Lung (tissue), 12 donors: ENCODE measurements around the gene LHX2. TPM values are rescaled to one million over a fixed set of nuclear protein-coding genes. Genes with fewer than 3 reads are reported as not detected.

Experiments used
- ATAC-seq: fragments of 200-7000 bp; cut with Tn5 transposase; one replicate; pipeline ENCODE4 v1.9.1; 2020; ENCODE audit warnings: moderate number of reproducible peaks; ENCODE audit not compliant: insufficient read depth, low FRiP score
- DNase-seq, 3 donors: peaks; one replicate each; pipeline ENCODE4 v3.0.0-alpha.2; 2013 to 2017
- H3K27ac ChIP-seq, 2 donors: one replicate each; pipeline ENCODE4 v1.5.1; 2013; ENCODE audit warnings: mild to moderate bottlenecking in 2 of 2, moderate library complexity in 2 of 2, control low read depth in 1 of 2, inconsistent platforms in 1 of 2, low read depth in 1 of 2, low read length in 1 of 2
- H3K27me3 ChIP-seq, 3 donors: one replicate each; pipeline ENCODE4 v1.5.1; 2013; ENCODE audit warnings: low read length in 2 of 3; ENCODE audit not compliant: control insufficient read depth in 3 of 3, insufficient read depth in 3 of 3
- H3K36me3 ChIP-seq, 4 donors: one replicate each; pipeline ENCODE4 v1.5.1; 2013; ENCODE audit warnings: low read length in 4 of 4, mild to moderate bottlenecking in 1 of 4, moderate library complexity in 1 of 4; ENCODE audit not compliant: control insufficient read depth in 4 of 4, insufficient read depth in 4 of 4
- H3K4me1 ChIP-seq, 5 donors: one replicate each; pipeline ENCODE4 v1.5.1; 2013; ENCODE audit warnings: low read length in 5 of 5, mild to moderate bottlenecking in 2 of 5, moderate library complexity in 1 of 5; ENCODE audit not compliant: control insufficient read depth in 5 of 5, insufficient read depth in 5 of 5
- H3K4me3 ChIP-seq: one replicate; pipeline ENCODE4 v1.5.1; 2013; ENCODE audit warnings: mild to moderate bottlenecking, control low read depth, moderate library complexity
- H3K9ac ChIP-seq, 2 donors: one replicate each; pipeline ENCODE4 v1.5.1; 2013; ENCODE audit warnings: low read length in 2 of 2, control low read depth in 1 of 2; ENCODE audit not compliant: insufficient read depth in 1 of 2
- H3K9me3 ChIP-seq, 4 donors: one replicate each; pipeline ENCODE4 v1.5.1; 2013; ENCODE audit warnings: low read length in 3 of 4, mild to moderate bottlenecking in 1 of 4, moderate library complexity in 1 of 4; ENCODE audit not compliant: control insufficient read depth in 4 of 4, insufficient read depth in 3 of 4
- CTCF ChIP-seq: IDR thresholded peaks from 2 replicates; pipeline ENCODE4 v1.5.1; 2012; ENCODE audit warnings: mild to moderate bottlenecking; ENCODE audit errors: control extremely low read depth, extremely low read depth
- WGBS, 2 donors: extraction: QIAGEN DNeasy Blood & Tissue Kit; methylation state at CpG; one replicate each; pipeline ENCODE4 v1.1.7; 2013; 5-methylcytosine and 5-hydroxymethylcytosine counted together
- polyA plus RNA-seq, 2 donors: library from polyadenylated mRNA; stranded (reverse); fragments of 200-250 nt; gene quantifications; one replicate each; pipeline ENCODE4 v1.2.1, GENCODE V29; 2013
- total RNA-seq, 2 donors: library from RNA; depleted of rRNA in 1 of 2; stranded (reverse); fragments of >200 nt in 1 of 2; gene quantifications; one replicate each; pipeline ENCODE4 v1.2.1, GENCODE V29; 2014 to 2021
- donor health status: control.
- donor health status: control.
- donor health status: Bipolar disorder and iron deficiency.
- donor health status: healthy.
- donor health status: DM: yes; HTN: yes; CAD: no.

LHX2 gene
- total and polyA plus RNA-seq, 4 donors, result 0.07 to 0.31 TPM; not detected in 2

DNA sequence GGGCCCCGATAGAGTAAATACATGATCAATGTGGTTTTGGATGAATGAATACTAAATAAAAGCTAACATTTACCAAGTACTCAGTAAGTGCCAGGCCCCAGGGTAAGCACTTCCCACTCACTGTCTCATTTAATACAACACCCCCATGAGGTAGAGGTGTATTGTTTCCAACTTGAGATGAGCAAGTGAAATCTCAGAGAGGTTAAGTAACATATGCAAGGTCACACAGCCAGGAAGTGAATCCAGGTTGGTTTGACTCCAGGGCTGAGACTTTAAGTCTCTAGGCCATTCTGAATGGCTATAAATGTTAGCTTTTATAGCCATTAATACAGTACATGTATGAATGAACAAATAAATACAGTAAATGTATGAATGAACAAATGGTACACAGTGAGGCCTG, 39.4 kb downstream of the LHX2 start:
- H3K9ac ChIP-seq, result no peak overlapping the region
- peaks cover 0 to 25% (median 0%) of the 10 kb centered on the region in 3 donors for H3K27me3 ChIP-seq
- 80 to 85% methylated on average over 1 of the region's 1 CpG for WGBS, 2 donors
- no peaks in the 10 kb centered on the region for H3K36me3 ChIP-seq
- H3K4me3 ChIP-seq, result no peak overlapping the region
- peaks cover 0 to 4% (median under 1%) of the 10 kb centered on the region in 5 donors for H3K4me1 ChIP-seq
- H3K9me3 ChIP-seq, result no peaks in the 10 kb centered on the region
- no peak overlapping the region for H3K27ac ChIP-seq
- ATAC-seq, result no peak
- DNase-seq, result no peak
- no peak for TF ChIP-seq CTCF

- no peaks in the 10 kb centered on the region for H3K9me3 ChIP-seq
- no peak overlapping the region for H3K9ac ChIP-seq
- no peak for TF ChIP-seq CTCF
- DNase-seq (no peak), ATAC-seq (no peak)
- H3K4me3 ChIP-seq, result no peak overlapping the region
- WGBS, 2 donors, result 88 to 93% methylated on average over 5 of the region's 5 CpGs
- H3K27ac ChIP-seq, result no peak overlapping the region
- H3K4me1 ChIP-seq, result no peaks in the 10 kb centered on the region
- no peaks in the 10 kb centered on the region for H3K36me3 ChIP-seq
- H3K27me3 ChIP-seq, result peaks cover 0 to 16% (median 0%) of the 10 kb centered on the region in 3 donors
These were observed 40.8 kb downstream of the LHX2 start for GRCh38 chr9:124052401-124052800.

GRCh38 chr9:124054582-124055227, 43.1 kb downstream of the LHX2 start:
- H3K27ac ChIP-seq, result no peak overlapping the region
- H3K9me3 ChIP-seq, result no peaks in the 10 kb centered on the region
- H3K9ac ChIP-seq, result no peak overlapping the region
- no peaks in the 10 kb centered on the region for H3K36me3 ChIP-seq
- H3K4me3 ChIP-seq, result no peak overlapping the region
- WGBS, 2 donors, result 45 to 52% methylated on average over 7 of the region's 7 CpGs
- no peak for DNase-seq
- peaks cover 0 to 15% (median 0%) of the 10 kb centered on the region in 3 donors for H3K27me3 ChIP-seq
- ATAC-seq, result no peak
- TF ChIP-seq CTCF, result no peak
- H3K4me1 ChIP-seq, result no peaks in the 10 kb centered on the region
